ENCODE data around the gene CDON.

CDON gene

DNA sequence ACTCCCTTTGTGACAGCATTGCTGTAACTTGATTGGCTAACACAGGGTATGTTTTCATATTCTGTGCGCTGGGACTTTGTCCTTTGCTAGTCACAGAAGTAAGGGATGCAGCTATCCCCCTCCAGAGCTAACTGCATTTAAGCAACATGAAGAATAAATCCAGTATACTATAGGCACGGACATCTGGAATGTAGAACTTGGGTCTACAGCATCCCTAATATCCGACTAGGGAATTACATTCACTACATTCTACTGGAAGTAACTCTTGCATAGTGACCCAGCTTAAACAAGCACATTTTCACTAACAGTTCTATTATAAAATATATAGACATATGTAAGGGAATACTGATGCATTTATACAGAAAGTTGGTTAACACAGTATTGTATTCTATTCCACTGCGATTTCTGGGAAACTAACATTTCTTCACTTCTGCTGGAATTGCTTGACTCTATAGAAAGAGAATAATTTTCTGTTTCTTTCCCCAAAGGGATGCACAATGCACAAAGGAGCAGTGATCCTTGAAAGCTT, 103.7 kb downstream of the CDON start:
- DNase-seq (ENCODE audit: low read depth in 2 of 2, low spot score in 1 of 2) = no peak

DNA sequence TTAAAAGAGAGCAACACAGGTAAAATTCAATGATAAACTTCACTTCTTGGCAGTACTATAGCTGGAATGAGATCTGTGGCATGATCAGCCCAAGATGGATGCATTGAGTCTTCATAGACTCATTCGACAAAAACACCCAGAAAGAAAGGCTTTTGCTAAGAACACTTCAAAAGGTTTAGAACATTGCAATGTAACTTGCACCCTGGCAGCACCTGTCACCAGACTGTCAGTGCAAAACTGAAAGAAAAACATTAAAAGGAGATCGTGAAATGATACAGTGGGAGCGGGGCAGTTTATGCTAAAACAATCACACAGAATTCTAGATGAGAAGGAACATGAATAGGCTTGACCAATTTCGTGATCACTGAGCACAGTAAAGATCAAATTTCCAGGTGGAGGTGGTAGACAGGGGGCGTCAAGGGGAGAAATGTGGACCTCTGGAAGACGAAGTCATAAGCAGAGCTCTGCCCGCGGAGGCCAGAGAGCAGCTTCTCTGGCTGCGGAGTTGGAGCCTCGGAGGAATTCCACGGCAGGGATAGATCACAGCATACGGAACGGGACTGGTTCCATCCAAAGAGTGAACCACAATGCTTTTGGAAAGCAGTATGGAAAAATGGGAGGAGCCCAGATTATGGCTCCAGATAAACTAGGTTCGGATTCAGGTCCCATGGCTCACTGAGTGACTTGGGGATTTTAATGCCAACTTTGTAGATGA, 104.9 kb downstream of the CDON start:
- no peak for DNase-seq (ENCODE audit: low read depth in 2 of 2, low spot score in 1 of 2)

DNA sequence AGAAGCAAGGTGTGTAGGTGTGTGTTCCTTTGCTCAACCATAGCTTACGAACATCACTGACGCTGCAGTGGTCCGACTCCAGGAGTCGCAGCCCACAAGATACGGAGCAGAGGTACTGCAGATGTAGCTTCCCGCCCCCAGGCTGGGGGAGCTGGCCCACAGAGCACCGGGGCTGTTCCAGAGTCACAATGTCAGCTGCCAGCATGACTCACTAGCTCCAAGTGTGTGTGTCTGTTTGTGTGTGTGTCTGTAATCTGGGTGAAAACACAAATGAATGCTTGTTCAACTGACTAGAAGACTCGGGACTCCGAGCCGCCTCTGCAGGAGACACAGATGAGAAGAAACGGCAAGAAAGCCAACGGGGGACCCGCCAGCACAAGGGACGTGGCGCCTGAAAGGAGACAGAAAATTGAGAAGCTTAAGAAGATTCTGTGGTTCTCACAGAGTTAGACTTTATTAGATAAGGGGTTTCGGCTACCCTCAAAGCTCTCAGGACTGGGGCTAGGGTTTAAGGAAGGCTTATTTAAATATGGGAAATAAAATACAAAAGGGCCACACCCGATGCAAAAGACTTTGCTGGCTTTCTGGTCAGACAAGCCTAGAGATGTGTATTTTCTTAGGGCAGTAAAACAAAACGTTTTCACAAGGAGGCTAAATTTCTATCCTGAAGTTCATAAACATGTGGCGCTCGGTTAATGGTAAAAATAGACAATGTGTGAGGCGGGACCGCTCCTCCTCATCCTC, 106.1 kb downstream of the CDON start:
- no peak for DNase-seq (ENCODE audit: low read depth in 2 of 2, low spot score in 1 of 2)

DNA sequence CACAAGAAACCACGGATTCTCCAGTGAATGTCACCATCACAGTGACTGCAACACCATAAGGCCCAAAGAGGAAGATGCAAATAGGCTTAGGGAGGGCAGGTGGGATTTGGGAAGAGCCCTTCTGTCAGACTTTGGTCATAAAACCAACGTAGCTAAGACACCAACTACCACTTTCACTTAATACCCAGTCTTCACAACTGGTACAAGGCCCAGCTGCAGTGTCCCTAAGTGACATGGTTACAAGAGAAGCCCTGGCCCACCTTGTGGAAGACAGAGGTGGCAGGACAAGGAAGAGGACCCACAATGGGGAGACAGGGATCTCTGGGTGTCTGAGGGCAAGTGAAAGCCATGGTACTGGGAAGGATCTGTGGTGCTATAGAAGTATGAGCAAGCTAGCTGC, 106.8 kb downstream of the CDON start:
- no peak for DNase-seq (ENCODE audit: low read depth in 2 of 2, low spot score in 1 of 2)

DNA sequence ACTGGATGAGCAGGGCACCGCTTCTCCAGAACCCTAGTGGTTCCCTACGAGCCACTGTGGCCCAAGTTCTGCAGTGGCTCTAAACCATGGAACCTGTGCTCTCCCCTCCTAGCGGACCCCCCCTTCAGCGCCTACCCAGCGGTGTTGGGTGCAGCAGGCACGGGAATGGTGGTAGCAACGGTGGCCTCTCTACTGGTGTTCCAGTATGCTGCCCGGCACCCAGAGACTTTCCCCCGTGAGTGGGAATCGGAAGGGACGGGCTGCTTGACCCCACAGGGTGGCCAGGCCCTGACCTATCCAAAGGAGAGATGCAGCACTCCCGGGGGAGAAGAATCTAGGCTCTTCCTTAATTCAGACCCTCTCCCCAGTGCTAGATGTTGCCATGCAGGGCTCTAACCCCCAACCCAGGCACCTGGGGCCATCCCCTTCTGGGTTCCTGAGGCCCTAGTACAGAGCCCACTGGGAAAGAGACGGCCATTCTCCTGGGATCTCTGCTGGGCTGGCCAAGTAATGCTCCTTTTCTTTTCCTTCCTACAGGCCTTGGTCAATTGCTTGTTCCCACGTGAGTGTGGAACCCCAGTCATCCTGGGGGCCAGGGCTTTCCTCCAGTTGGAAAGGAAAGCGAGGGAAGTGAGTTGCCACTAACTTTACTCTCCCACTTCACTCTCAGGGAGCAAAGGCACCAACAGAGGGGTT, 107.6 kb downstream of the CDON start:
- no peak for DNase-seq (ENCODE audit: low read depth in 2 of 2, low spot score in 1 of 2)

DNA sequence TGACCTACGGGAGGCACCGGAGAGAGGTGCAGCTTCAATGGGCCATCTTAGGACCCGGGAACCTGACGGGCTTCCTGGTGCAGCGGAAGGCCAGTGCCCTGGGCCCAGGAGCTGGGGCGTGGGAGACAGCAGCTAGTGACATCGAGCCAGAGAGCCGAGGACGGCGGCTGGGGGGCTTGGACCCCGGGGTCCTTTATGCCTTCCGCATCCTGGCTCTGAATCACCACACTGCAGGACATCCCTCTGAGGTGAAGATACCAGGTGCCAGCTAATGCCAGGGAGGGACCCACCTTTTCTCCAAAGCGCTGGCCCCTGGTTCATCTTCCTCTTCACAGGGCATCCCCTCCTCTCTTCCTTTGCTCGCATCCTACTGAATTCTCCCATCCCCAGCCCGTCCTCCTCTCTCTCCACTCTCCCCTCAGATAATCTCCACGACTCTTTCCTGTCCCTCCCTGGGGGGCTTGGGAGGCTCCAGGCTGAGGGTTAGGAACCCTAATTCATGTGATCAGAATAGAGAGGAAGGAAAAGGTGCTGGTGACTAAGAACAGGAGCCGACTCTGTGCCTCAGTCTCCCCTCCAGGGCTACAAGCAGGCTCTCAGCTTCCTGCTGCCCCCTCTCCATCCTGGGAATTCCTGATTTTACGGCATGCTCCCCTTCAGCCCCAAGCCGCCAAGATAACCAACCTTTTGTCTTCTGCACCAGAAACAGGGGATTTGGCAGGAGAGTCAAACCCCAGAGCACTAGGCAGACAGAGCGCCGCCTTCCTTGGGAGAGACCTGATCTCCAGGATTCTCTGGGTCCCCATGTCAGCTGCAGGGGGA, 108.3 kb downstream of the CDON start:
- DNase-seq (ENCODE audit: low read depth in 2 of 2, low spot score in 1 of 2) = no peak

DNA sequence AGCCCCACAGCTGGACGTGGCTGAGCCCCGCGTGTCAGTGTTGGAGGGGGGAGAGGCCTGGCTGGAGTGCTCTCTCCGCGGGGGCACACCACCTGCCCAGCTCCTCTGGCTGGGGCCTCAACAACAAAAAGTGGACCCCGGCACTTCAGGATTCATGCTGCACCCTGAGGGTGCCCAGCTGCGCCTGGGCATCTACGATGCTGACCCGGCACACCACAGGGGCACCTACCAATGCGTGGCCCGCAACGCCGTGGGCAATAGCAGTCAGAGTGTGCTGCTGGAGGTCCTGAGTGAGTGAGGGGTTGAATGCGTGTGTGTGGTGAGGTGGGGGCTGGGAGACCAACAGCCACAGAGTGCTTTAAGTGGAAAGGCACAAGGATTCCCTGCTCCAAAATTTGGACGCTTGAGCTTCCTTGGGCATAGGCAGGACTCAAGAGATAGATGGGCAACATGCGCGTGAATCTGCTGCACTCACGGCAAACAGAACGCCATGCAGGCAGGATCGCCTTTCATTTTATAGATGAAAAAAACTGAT, 109.2 kb downstream of the CDON start:
- no peak for DNase-seq (ENCODE audit: low read depth in 2 of 2, low spot score in 1 of 2)

DNA sequence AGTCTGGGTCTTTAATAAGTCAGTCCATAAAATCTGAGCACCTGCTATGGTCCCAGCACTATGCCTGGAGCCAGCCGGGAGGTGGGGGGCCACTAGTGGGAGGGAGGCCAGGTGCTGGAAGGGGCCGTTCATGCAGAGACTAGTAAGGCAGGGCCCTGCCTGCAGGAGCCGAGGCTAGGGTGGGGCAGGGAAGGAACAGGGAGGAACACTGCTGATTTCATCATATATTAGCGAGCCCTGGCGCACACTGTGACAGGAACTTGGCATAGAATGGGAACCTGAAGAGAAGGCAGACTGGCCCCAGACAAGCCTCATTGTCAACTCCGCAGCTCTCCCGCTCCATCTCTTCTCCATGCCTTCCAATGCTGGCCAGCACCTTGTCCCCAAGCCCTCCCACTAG, 109.7 kb downstream of the CDON start:
- DNase-seq (ENCODE audit: low read depth in 2 of 2, low spot score in 1 of 2) = no peak

DNA sequence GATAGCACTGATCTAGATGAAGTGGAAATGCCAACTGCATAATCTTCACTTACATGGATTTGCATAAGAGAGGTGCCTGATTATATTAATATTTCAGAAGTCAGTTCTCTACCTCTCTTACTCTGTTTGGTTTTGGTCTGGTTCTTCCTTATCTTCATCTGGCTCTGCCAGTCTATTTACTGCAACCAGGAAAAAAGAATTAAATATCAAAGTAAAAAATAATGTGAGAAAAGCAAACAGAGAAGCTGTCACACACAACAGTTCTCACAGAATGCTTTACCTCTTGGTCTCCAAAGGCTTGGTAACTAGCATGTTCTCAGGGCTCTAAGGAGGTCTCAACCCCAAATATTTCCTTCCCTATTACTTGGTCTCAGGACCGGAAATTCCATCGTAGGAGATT, 110.1 kb downstream of the CDON start:
- DNase-seq (ENCODE audit: low read depth in 2 of 2, low spot score in 1 of 2) = no peak

DNA sequence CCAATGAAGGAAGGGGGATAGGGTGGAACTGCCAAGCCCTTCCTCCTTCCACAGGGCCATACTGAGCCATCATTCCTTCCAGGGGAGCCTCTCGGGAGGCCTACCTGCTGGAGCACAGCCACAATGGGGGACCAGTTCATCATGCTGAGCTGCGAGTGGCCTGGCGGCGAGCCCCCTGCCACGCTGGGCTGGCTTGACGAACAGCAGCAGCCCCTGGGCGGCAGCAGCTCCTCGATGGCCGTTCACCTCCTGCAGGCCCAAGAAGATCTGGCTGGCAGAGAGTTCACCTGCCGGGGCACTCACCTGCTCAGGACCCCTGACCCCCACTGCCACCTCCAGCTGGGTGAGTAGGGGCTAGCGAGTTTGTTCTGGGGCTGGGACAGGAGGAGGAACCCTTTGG, 110.9 kb downstream of the CDON start:
- DNase-seq (ENCODE audit: low read depth in 2 of 2, low spot score in 1 of 2) = no peak

DNA sequence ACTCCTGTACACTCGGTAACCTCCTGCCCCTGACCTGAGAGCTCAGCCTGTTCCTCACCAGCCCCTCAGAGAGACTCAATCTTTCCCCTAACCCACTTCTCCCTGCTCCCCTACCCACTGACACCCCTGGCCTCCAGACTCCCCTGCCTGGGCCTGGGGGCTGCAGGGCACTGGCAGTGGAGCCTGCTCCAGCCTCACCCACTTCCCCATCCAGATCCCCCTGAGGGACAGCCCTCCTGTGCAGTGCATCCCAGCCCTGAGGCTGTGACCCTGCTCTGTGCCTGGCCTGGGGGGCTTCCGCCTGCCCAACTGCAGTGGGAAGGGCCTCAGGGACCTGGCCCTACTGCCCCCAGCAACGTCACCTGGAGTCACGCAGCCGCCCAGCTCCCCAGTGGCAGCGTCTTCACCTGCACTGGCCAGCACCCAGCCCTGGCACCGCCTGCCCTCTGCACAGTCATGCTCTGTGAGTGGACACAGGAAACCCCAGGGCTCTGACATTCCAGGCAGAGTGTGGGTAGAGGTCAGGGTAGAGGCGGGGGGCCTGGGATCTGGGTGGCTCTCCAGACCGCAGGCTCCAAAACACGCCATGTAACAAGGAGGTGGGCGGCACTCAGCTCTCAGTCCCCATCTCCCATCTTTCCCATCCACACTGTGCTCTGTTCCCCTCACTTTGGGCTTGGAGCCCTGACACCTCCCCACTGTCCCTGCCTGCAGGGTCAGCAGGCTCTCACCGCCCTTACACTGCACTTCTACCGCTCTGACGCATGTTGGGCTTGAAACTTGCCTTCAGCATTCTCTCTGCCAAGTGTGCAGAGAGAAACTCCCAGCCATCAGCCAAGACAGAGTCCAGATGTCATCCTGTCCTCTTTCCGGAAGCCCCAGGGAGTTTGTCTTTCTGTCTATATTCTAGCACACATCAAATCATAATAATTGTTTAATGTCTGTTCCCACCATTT, 111.7 kb downstream of the CDON start:
- no peak for DNase-seq (ENCODE audit: low read depth in 2 of 2, low spot score in 1 of 2)

DNA sequence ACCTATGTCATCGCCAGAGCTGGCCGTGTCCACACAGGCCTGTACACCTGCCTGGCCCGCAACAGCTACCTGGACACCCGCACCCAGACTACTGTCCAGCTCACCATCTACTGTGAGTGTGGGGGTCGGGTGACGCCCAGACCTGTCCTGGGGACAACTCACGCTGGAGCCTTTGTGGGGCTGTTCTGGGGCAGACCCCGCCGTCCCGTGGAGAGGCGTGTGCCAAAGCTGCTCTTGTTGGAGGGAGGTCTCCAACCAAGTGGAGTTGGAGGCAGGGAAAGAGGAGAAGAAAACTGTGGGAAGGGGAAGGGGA, 112.5 kb downstream of the CDON start:
- no peak for DNase-seq (ENCODE audit: low read depth in 2 of 2, low spot score in 1 of 2)

DNA sequence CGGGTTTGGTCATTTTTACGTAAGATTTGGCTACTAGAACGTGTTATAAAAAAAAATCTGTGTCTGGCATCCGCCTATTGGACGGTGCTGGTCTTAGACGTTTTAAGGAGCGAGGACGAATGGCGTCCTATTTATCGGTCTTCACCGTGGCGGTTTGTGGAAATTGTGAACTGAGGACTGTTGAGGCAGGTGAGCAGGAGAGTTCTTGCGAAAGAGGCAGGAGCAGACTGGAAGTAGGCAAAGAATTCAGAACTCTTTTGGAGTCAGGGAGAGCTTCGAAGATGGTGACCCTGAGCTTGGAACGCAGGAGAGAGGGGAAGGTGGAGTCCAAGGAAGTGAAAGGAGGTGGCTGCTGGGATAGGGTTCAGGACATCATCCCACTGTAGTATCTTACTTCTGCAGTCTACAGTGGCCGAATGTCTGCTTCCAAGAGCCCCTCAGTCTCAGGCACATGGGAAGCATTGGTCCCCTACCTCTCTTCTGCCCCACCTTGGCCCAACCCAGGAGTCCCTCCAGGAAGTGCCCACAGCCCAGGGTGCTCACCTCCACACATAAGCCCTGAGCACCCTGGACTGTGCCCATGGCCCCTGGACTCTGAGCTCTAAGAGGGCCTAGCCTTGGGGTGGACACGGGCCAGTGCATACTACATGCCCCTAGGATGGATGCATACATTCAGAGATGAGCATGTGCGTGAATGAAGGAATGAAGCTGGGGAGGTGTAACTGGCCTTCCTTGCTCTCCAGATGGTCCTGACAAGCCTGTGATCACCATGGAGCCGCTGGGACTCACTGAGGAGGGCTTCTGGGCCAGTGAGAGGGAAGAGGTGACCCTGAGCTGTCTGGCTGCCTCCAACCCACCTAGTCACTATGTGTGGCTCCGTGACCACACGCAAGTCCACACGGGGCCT, 113.1 kb downstream of the CDON start:
- DNase-seq (ENCODE audit: low read depth in 2 of 2, low spot score in 1 of 2) = no peak

DNA sequence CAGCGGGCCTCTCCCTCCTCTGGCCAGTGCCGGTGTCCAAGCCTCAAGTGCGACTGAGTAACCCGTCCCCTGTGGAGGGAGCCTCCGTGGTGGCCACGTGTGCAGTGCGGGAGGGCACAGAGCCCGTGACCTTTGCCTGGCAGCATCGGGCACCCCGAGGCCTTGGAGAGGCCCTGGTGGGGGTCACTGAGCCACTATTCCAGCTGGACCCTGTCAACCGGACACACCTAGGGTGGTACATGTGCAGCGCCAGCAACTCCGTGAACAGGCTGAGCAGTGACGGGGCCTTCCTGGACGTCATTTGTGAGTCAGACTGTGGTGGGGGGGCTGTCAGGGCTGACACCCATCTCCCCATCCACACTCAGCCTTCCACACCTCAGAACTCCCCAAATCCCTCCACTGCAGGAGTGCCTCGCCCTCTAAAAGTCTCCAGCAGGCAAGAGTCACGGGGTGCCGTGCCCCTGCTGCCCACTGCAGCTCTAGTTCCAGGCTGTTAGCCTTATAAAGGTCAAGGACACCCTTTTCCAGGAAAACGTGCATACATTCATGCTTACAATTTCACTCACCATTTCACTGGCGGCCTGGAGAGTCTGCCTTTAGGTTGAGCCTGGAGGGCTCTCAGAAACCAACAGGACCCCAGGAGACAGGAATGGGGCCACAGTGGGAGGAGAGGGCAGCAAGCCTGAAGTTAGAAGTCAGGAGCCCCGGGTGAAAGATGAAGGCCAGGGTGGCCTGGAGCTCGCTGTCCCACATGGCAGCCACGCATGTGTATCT, 114.2 kb downstream of the CDON start:
- DNase-seq (ENCODE audit: low read depth in 2 of 2, low spot score in 1 of 2) = no peak

DNA sequence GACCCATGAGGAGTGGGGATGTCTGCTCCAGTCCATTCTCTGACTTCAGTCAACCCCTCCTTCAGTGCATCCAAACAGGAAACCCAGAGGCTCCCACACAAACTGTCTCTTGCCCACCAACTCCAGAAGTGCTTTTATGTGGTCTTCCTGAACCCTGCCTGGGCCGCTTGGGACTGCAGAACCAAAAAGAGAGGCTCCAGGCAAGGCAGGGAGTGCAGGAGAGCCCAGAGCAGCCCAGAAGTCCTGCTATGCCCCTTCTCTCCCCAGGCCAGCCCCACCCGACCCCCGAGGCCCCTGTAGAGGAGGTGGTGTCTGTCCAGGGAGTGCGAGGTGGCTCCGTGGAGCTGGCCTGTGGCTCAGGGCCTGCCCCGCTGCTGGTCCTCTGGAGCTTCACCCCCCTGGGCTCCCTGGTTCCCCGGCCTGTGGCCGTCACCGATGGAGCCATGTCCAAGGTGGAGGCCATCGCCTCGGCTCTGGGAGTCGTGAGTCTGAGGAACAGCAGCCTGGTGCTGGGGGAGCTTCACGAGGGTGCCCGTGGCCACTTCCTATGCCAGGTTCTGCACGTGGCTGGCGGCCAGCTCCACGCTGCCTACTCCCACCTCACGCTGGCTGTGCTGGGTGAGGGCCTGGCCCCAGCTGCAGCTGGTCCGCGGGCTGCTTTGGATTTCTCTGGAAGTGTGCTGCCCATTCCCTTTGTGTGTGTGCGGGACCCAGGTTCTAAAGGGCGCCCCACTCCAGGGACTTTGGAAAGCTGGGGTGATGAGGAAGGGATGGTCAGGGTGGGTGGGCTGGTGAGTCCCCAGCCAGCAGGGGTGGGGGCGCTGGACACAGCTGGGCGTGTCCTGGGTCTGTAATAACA, 115.0 kb downstream of the CDON start:
- DNase-seq (ENCODE audit: low read depth in 2 of 2, low spot score in 1 of 2) = no peak

DNA sequence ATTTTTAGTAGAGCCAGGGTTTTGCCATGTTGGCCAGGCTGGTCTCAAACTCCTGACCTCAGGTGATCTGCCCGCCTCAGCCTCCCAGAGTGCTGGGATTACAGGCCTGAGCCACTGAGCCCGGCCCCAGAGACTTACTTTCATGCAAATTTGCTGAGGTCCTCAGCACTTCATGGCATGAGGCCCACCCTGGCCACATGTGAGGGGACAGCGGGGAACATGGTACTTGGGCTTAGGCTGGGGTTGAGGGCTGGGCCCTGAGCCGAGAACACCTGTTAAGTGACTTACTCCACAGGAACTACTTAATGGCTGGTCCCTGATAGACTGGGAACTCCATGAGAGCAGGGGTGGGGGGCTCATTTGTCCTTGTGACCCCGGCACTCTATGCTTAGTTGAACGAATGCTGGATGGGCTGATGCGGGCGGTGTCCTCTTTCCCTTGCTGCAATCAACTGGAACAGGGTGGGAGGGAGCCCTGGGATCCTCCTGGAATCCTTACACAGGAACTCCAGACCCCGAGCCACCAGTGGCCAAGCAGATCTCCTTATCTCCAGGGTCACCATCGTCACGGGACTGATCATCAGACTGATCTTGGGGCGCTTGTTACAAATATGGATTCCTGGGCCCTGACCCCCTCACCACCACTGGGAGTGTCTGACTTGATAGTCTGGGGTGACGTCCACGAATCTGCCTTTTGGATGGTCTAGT, 115.8 kb downstream of the CDON start:
- DNase-seq (ENCODE audit: low read depth in 2 of 2, low spot score in 1 of 2) = no peak
